Eye (tissue), 1 donor: ENCODE results near the gene KLHL21.
"Not testable (repeated sequence)": the region's sequence is repeated elsewhere in the genome, so short reads cannot be mapped to it uniquely, and the experiment has no call there.

Experiments
- DNase-seq: peaks from one replicate; pipeline ENCODE4 v3.0.0-alpha.2; 2015

Gene KLHL21

GRCh38 chr1:6602669-6603237, at the start of gene KLHL21:
KLHL21 (minus strand) TSS chr1:6602869; CDS start chr1:6602817, 52 bp downstream.
- peak; percentile 91 for DNase-seq

- DNase-seq, result no peak
Observed at GRCh38 chr1:6651909-6652308, 49.2 kb upstream of the KLHL21 start.

- DNase-seq, result no peak
Observed at GRCh38 chr1:6648556-6648955, 45.9 kb upstream of the KLHL21 start.

- DNase-seq, result peak; percentile 68
Observed at GRCh38 chr1:6646499-6647148, 44.0 kb upstream of the KLHL21 start.

- DNase-seq, result no peak
Observed at GRCh38 chr1:6645018-6645417, 42.3 kb upstream of the KLHL21 start.

- DNase-seq, result not testable (repeated sequence)
Observed at GRCh38 chr1:6640867-6641266, 38.2 kb upstream of the KLHL21 start.

GRCh38 chr1:6638226-6638625, 35.6 kb upstream of the KLHL21 start:
- no peak for DNase-seq

- DNase-seq, result no peak
Observed at GRCh38 chr1:6637770-6638169, 35.1 kb upstream of the KLHL21 start.

- DNase-seq, result not testable (repeated sequence)
Observed at GRCh38 chr1:6636778-6637177, 34.1 kb upstream of the KLHL21 start.

- DNase-seq, result no peak
Observed at GRCh38 chr1:6635910-6636760, 33.5 kb upstream of the KLHL21 start.

GRCh38 chr1:6635161-6635909, 32.7 kb upstream of the KLHL21 start:
- no peak for DNase-seq

GRCh38 chr1:6634371-6635052, 31.8 kb upstream of the KLHL21 start:
- peak; percentile 51 for DNase-seq

- DNase-seq, result no peak
Observed at GRCh38 chr1:6632588-6633514, 30.2 kb upstream of the KLHL21 start.

- no peak for DNase-seq
Observed at GRCh38 chr1:6631058-6631457, 28.4 kb upstream of the KLHL21 start.

- DNase-seq, result no peak
Observed at GRCh38 chr1:6630027-6630426, 27.4 kb upstream of the KLHL21 start.

- DNase-seq, result no peak
Observed at GRCh38 chr1:6628971-6629479, 26.4 kb upstream of the KLHL21 start.

- no peak for DNase-seq
Observed at GRCh38 chr1:6627841-6628545, 25.3 kb upstream of the KLHL21 start.

- DNase-seq, result no peak
Observed at GRCh38 chr1:6627031-6627430, 24.4 kb upstream of the KLHL21 start.

- DNase-seq, result peak; percentile 60
Observed at GRCh38 chr1:6625584-6626149, 23.0 kb upstream of the KLHL21 start.
